Astrocyte (in vitro differentiated cells and primary cell): Measurements from ENCODE around the gene PLAC1. TPM values are rescaled to one million over a fixed set of nuclear protein-coding genes. Genes with fewer than 3 reads are reported as not detected.

Source experiments
- DNase-seq: peaks from one replicate; pipeline ENCODE4 v3.0.0-alpha.2; 2010; ENCODE audit warnings: low read depth
- FAIRE-seq: peaks from 2 replicates; lab custom pipeline; 2011; peaks lifted over from hg19 to GRCh38; lab: Jason Lieb, UNC
- H2AFZ ChIP-seq: 2 replicates; pipeline ENCODE4 v1.6.0; 2012; ENCODE audit warnings: low read depth, low read length, inconsistent platforms
- H3K27ac ChIP-seq: 2 replicates; pipeline ENCODE4 v1.5.1; 2011; ENCODE audit warnings: low read depth, low read length, inconsistent platforms
- H3K27me3 ChIP-seq: 2 replicates; pipeline ENCODE4 v1.6.0; 2011; ENCODE audit warnings: low read length, inconsistent platforms; ENCODE audit not compliant: insufficient read depth
- H3K36me3 ChIP-seq: 2 replicates; pipeline ENCODE4 v1.5.1; 2011; ENCODE audit warnings: low read length, inconsistent platforms; ENCODE audit not compliant: insufficient read depth
- H3K4me1 ChIP-seq: 2 replicates; pipeline ENCODE4 v1.5.1; 2011; ENCODE audit warnings: low read length, inconsistent platforms; ENCODE audit not compliant: insufficient read depth
- H3K4me2 ChIP-seq: 2 replicates; pipeline ENCODE4 v1.6.0; 2012; ENCODE audit warnings: low read length, inconsistent platforms
- H3K4me3 ChIP-seq: 2 replicates; pipeline ENCODE4 v1.5.1; 2011; ENCODE audit warnings: low read depth, mild to moderate bottlenecking, low read length, inconsistent platforms; ENCODE audit not compliant: insufficient read depth
- H3K79me2 ChIP-seq: 2 replicates; pipeline ENCODE4 v1.6.0; 2012; ENCODE audit warnings: mild to moderate bottlenecking, low read length, inconsistent platforms; ENCODE audit not compliant: insufficient read depth
- H3K9ac ChIP-seq: 2 replicates; pipeline ENCODE4 v1.6.0; 2012; ENCODE audit warnings: mild to moderate bottlenecking, low read length, inconsistent platforms
- H3K9me3 ChIP-seq: 2 replicates; pipeline ENCODE4 v1.5.1; 2012; ENCODE audit warnings: low read depth, mild to moderate bottlenecking, low read length, inconsistent platforms; ENCODE audit not compliant: insufficient read depth
- H4K20me1 ChIP-seq: 2 replicates; pipeline ENCODE4 v1.6.0; 2012; ENCODE audit warnings: low read length, inconsistent platforms; ENCODE audit not compliant: insufficient read depth
- H3K27ac Mint-ChIP-seq: one replicate; pipeline ENCODE4 v1.8.0; 2021; ENCODE audit warnings: mild to moderate bottlenecking, mixed read lengths; ENCODE audit not compliant: unreplicated experiment
- H3K27me3 Mint-ChIP-seq: one replicate; pipeline ENCODE4 v1.8.0; 2021; ENCODE audit warnings: low read depth, mixed read lengths; ENCODE audit not compliant: unreplicated experiment
- H3K36me3 Mint-ChIP-seq: one replicate; pipeline ENCODE4 v1.8.0; 2021; ENCODE audit warnings: low read depth, mixed read lengths; ENCODE audit not compliant: unreplicated experiment
- H3K4me1 Mint-ChIP-seq: one replicate; pipeline ENCODE4 v1.8.0; 2021; ENCODE audit warnings: low read depth, mixed read lengths; ENCODE audit not compliant: unreplicated experiment
- H3K4me3 Mint-ChIP-seq: one replicate; pipeline ENCODE4 v1.8.0; 2021; ENCODE audit warnings: mild to moderate bottlenecking, moderate library complexity, mixed read lengths; ENCODE audit not compliant: unreplicated experiment
- H3K9me3 Mint-ChIP-seq: one replicate; pipeline ENCODE4 v1.8.0; 2021; ENCODE audit warnings: mild to moderate bottlenecking, mixed read lengths; ENCODE audit not compliant: unreplicated experiment
- CTCF ChIP-seq: IDR thresholded peaks from 2 replicates; pipeline ENCODE4 v1.5.1; 2011; ENCODE audit warnings: low read depth, mild to moderate bottlenecking, inconsistent platforms, low read length, moderate library complexity; ENCODE audit not compliant: insufficient read depth
- EZH2 ChIP-seq: IDR thresholded peaks from 2 replicates; pipeline ENCODE4 v1.6.1; 2012; ENCODE audit warnings: mild to moderate bottlenecking, low read length, inconsistent platforms; ENCODE audit not compliant: insufficient read depth
- total RNA-seq: library from RNA; stranded (reverse); gene quantifications from 2 replicates; pipeline ENCODE4 v1.2.1, GENCODE V29; 2021

PLAC1 gene
- total RNA-seq, 1 donor from 2014 or later, result 0.61 TPM

- no peak overlapping the region for H3K4me3 ChIP-seq
- no peaks in the 10 kb centered on the region for H4K20me1 ChIP-seq
- Mint-ChIP-seq H3K36me3 (no peaks in the 10 kb centered on the region), H3K9me3 (no peaks in the 10 kb centered on the region), H3K27ac (no peak overlapping the region), H3K27me3 (no peaks in the 10 kb centered on the region), H3K4me3 (no peak overlapping the region), H3K4me1 (no peaks in the 10 kb centered on the region)
- DNase-seq (no peak), FAIRE-seq (peak; percentile 52)
- no peak overlapping the region for H2AFZ ChIP-seq
- no peaks in the 10 kb centered on the region for H3K79me2 ChIP-seq
- H3K36me3 ChIP-seq, result no peaks in the 10 kb centered on the region
- H3K27me3 ChIP-seq, result no peaks in the 10 kb centered on the region
- no peaks in the 10 kb centered on the region for H3K4me1 ChIP-seq
- no peak overlapping the region for H3K9ac ChIP-seq
- H3K9me3 ChIP-seq, result no peaks in the 10 kb centered on the region
- H3K4me2 ChIP-seq, result no peak overlapping the region
- no peak for TF ChIP-seq CTCF
- no peak for TF ChIP-seq EZH2
- H3K27ac ChIP-seq, result no peak overlapping the region
These were observed 8.5 kb downstream of the PLAC1 start for GRCh38 chrX:134649770-134650169.

- no peak overlapping the region for H3K4me3 ChIP-seq
- H3K36me3 Mint-ChIP-seq, result no peaks in the 10 kb centered on the region
- DNase-seq, result no peak
These were observed 10.8 kb downstream of the PLAC1 start for GRCh38 chrX:134647477-134647877.

More at GRCh38 chrX:134647477-134647877, 10.8 kb downstream of the PLAC1 start:
- Histone ChIP-seq H3K4me2 (no peak overlapping the region), H3K9me3 (no peaks in the 10 kb centered on the region), H2AFZ (no peak overlapping the region), H3K27me3 (no peaks in the 10 kb centered on the region), H3K27ac (no peak overlapping the region), H3K4me1 (no peaks in the 10 kb centered on the region), H4K20me1 (no peaks in the 10 kb centered on the region), H3K36me3 (no peaks in the 10 kb centered on the region), H3K9ac (no peak overlapping the region), H3K79me2 (no peaks in the 10 kb centered on the region)
- Mint-ChIP-seq H3K27me3 (no peaks in the 10 kb centered on the region), H3K27ac (no peak overlapping the region), H3K4me1 (peaks cover 3% of the 10 kb centered on the region), H3K4me3 (no peak overlapping the region), H3K9me3 (no peaks in the 10 kb centered on the region)
- TF ChIP-seq EZH2, result no peak
- no peak for TF ChIP-seq CTCF
- FAIRE-seq, result peak; percentile 55
